Activated naive CD4-positive, alpha-beta T cell treated with anti-CD3 and anti-CD28 coated beads for 36 hours (primary cell): ENCODE results near the gene UBE2D1. TPM values are rescaled to one million over a fixed set of nuclear protein-coding genes. Genes with fewer than 3 reads are reported as not detected.

Source experiments
- CTCF ChIA-PET: fragments of 350-600 bp; sonication (Branson Sonifier 250); formaldehyde crosslinking; loops from one replicate; lab custom pipeline; 2021; ENCODE audit warnings: antibody characterized with exemption; lab: Charles Lee
- DNase-seq: peaks from one replicate; pipeline ENCODE4 v3.0.0-alpha.2; 2020
- H3K27ac Mint-ChIP-seq: one replicate; pipeline ENCODE4 v1.8.0; 2021; ENCODE audit warnings: mild to moderate bottlenecking, mixed read lengths
- H3K27me3 Mint-ChIP-seq: one replicate; pipeline ENCODE4 v1.8.0; 2021; ENCODE audit warnings: low read depth, mixed read lengths
- H3K36me3 Mint-ChIP-seq: one replicate; pipeline ENCODE4 v1.8.0; 2021; ENCODE audit warnings: low read depth, mixed read lengths
- H3K4me1 Mint-ChIP-seq: one replicate; pipeline ENCODE4 v1.8.0; 2021; ENCODE audit warnings: low read depth, mixed read lengths
- H3K4me3 Mint-ChIP-seq: one replicate; pipeline ENCODE4 v1.8.0; 2021; ENCODE audit warnings: mild to moderate bottlenecking, moderate library complexity, mixed read lengths
- H3K9me3 Mint-ChIP-seq: one replicate; pipeline ENCODE4 v1.8.0; 2021; ENCODE audit warnings: mixed read lengths
- intact Hi-C: fragments of 100-400 bp; cut with micrococcal nuclease; formaldehyde crosslinking; loops from one replicate; pipeline ENCODE4 v1.15.1; 2023
- total RNA-seq, 2 experiments: library from RNA; stranded (reverse); gene quantifications; one replicate each; pipeline ENCODE4 v1.2.3, GENCODE V29; 2021

Gene UBE2D1
- total RNA-seq, 2 experiments from 2014 or later: 8.7 to 9.3 TPM

DNA sequence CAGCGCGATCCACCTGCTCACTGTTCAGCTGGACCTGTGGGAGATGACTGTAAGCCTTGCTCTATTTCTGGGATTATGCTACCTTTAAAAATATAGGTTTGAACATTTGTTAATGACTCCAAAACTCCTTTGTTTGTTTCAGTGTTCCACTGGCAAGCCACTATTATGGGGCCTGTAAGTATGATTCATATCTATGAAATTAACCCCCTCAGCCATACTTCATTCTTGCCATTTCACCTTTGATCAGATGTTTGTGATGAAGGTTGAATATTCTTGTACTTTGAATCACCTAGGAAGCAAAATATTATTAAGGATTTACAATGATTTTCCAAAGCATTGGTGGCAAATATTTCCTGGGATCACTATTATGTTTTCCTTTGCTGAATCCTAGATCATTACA, 26.5 kb downstream of the UBE2D1 start:
- DNase-seq: no peak
- Mint-ChIP-seq H3K9me3 (no peaks in the 10 kb centered on the region), H3K4me3 (no peak overlapping the region), H3K36me3 (peaks cover 12% of the 10 kb centered on the region), H3K27me3 (no peaks in the 10 kb centered on the region), H3K4me1 (peaks cover 26% of the 10 kb centered on the region), H3K27ac (no peak overlapping the region)
- intact Hi-C loops: no loop called here
- CTCF ChIA-PET: interaction anchor here (0.5 kb wide), 1 partner anchor 531 kb away, joined by 4 read pairs; no protein-coding TSS in a partner anchor

- Mint-ChIP-seq H3K4me1 (peaks cover 22% of the 10 kb centered on the region), H3K27ac (no peak overlapping the region), H3K27me3 (no peaks in the 10 kb centered on the region), H3K4me3 (no peak overlapping the region), H3K36me3 (peaks cover 12% of the 10 kb centered on the region), H3K9me3 (no peaks in the 10 kb centered on the region)
- intact Hi-C loops: no loop called here
- no peak for DNase-seq
- CTCF ChIA-PET: interaction anchor here (0.5 kb wide), 1 partner anchor 530 kb away, joined by 4 read pairs; no protein-coding TSS in a partner anchor
Observed at GRCh38 chr10:58362027-58362789, 27.4 kb downstream of the UBE2D1 start.

GRCh38 chr10:58367069-58367468, 32.3 kb downstream of the UBE2D1 start:
- Mint-ChIP-seq H3K4me3 (no peak overlapping the region), H3K9me3 (no peaks in the 10 kb centered on the region), H3K4me1 (no peaks in the 10 kb centered on the region), H3K27me3 (no peaks in the 10 kb centered on the region), H3K36me3 (peaks cover 12% of the 10 kb centered on the region), H3K27ac (no peak overlapping the region)
- no peak for DNase-seq
- intact Hi-C loops: no loop called here
- CTCF ChIA-PET: interaction anchor here (1.1 kb wide), 1 partner anchor 68 kb away, joined by 3 read pairs; no protein-coding TSS in a partner anchor

DNA sequence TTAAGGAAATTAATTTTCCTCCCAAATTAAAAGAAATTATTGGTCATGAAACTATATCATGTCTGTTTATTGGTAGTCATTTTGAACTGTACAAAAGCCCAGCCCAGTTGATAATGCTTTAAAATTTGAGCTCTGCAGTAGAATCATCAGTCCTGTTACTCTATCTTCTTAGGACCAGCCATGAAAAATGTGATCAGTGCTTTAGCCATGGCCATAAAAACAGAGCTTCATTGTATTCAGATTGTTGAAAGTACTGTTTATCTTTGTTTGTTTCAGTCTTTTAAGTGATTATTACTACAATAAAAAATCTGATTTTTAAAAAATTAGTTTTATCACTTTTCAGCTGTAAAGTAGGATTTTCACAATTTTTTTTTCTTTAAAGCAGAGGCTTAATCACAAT, 36.7 kb downstream of the UBE2D1 start:
- H3K9me3 Mint-ChIP-seq: no peaks in the 10 kb centered on the region
- no peak overlapping the region for H3K27ac Mint-ChIP-seq
- CTCF ChIA-PET: interaction anchor here (0.7 to 0.9 kb wide), 2 partner anchors 8 to 13 kb away, joined by 3 read pairs; partner anchors contain the start of gene TFAM
- H3K4me3 Mint-ChIP-seq: no peak overlapping the region
- no peaks in the 10 kb centered on the region for H3K27me3 Mint-ChIP-seq
- H3K4me1 Mint-ChIP-seq: no peaks in the 10 kb centered on the region
- intact Hi-C loops: no loop called here
- H3K36me3 Mint-ChIP-seq: peaks cover 2% of the 10 kb centered on the region
- DNase-seq: no peak

DNA sequence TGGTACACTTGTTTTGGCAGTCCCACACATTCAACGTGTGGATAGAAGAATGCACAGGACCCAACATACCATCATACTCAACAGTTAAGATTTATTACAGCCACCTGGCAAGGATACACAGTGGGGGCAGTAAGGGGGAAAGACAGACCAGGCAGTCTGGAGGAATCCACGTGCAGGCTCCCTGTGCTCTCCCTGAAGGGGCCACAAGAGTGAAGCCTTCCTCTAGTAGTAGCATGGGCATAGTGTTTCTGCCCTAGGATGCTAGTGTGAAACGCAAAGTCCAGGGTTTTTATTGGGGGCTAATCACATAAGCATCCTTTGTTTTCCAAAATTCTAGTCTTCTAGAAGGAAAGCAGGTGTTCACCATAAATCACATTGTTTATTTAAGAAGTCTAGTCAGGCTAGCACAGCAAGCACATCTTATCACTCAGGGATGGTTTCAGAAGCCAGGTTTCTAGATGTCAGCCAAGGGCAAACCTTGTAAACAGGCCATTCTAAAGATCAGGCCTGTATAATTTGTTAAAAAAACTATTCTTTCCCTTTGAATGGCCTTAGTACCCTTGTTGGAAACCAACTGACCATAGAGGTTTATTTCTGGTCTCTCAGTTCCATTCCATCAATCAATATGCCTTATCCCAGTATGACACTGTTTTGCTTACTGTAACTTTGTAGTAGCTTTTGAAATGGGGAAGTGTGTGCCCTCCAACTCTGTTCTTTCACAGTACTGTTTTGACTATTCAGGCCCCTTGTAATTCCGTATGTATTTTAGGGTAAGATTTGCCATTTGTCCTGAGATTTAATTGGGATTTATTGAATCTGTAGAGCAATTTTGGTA, 38.0 kb downstream of the UBE2D1 start:
- H3K27ac Mint-ChIP-seq: no peak overlapping the region
- H3K9me3 Mint-ChIP-seq: no peaks in the 10 kb centered on the region
- intact Hi-C loops: loop anchor here (2.0 kb wide), 1 partner anchor 14 kb away; no protein-coding TSS in a partner anchor
- H3K27me3 Mint-ChIP-seq: no peaks in the 10 kb centered on the region
- CTCF ChIA-PET: interaction anchor here (0.8 kb wide), 1 partner anchor 282 kb away, joined by 3 read pairs; no protein-coding TSS in a partner anchor
- H3K4me1 Mint-ChIP-seq: no peaks in the 10 kb centered on the region
- DNase-seq: no peak
- no peak overlapping the region for H3K4me3 Mint-ChIP-seq
- H3K36me3 Mint-ChIP-seq: peaks cover 4% of the 10 kb centered on the region

DNA sequence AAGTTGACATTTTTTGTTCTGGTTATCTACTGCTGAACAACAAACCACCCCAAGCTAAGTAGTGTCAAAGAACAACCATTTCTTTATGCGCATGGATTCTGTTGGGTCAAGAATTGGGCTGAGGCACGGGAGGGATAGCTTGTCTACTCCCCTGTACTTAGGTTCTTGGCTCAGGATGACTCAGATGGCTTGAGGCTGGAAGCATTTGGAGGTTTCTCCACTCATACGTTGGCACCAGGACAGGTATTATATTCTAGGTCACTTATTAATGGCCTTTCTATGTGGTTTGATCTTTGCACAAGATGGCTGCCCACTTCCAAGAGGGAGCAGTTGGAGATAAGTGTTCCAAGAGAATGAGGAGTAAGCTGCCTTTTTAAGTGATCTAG, 38.6 kb downstream of the UBE2D1 start:
- Mint-ChIP-seq H3K4me1 (no peaks in the 10 kb centered on the region), H3K27me3 (no peaks in the 10 kb centered on the region), H3K4me3 (no peak overlapping the region), H3K36me3 (peaks cover 4% of the 10 kb centered on the region), H3K9me3 (no peaks in the 10 kb centered on the region), H3K27ac (no peak overlapping the region)
- DNase-seq: no peak
- intact Hi-C loops: loop anchor here (2.0 kb wide), 1 partner anchor 15 kb away; no protein-coding TSS in a partner anchor
- CTCF ChIA-PET: interaction anchor here (0.8 kb wide), 1 partner anchor 283 kb away, joined by 3 read pairs; no protein-coding TSS in a partner anchor

- Mint-ChIP-seq H3K4me1 (peaks cover 21% of the 10 kb centered on the region), H3K36me3 (peaks cover 13% of the 10 kb centered on the region), H3K27ac (no peak overlapping the region), H3K9me3 (no peaks in the 10 kb centered on the region), H3K27me3 (no peaks in the 10 kb centered on the region), H3K4me3 (no peak overlapping the region)
- no peak for DNase-seq
- CTCF ChIA-PET: no interaction called here
- intact Hi-C loops: no loop called here
Observed at GRCh38 chr10:58382489-58382995, 47.7 kb downstream of the UBE2D1 start.

DNA sequence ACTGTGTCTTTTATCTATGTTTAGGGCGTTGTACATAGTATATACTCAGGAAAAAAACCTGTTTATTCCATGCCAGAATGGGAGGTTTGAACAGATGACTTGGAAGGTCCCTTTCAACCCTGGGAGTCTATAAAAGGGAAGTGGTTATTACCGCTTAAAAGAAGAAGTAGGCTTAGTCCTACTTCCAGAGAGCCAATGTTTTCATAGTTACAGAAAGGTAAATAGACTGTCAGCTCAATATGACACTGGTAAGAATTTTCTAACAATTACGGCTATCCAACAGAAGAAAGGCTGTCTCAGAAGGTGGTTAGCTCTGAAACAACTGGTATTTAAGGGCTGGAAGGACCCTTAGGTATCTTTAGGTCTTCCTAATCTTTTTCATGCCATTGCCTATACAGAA, 49.3 kb downstream of the UBE2D1 start:
- Mint-ChIP-seq H3K4me3 (peak overlapping the region; percentile 100), H3K4me1 (peaks cover 28% of the 10 kb centered on the region), H3K36me3 (peaks cover 15% of the 10 kb centered on the region), H3K27me3 (no peaks in the 10 kb centered on the region), H3K9me3 (no peaks in the 10 kb centered on the region), H3K27ac (no peak overlapping the region)
- no peak for DNase-seq
- intact Hi-C loops: loop anchor here (2.0 kb wide), 1 partner anchor 1523 kb away; the partner anchor contains the start of gene CCDC6
- CTCF ChIA-PET: interaction anchor here (0.7 to 4.4 kb wide), 16 partner anchors 10 to 208 kb away, joined by 3 to 36 read pairs (median 4); partner anchors contain the start of gene CISD1

GRCh38 chr10:58384544-58384998, 49.8 kb downstream of the UBE2D1 start:
- CTCF ChIA-PET: interaction anchor here (0.7 to 4.4 kb wide), 17 partner anchors 9 to 209 kb away, joined by 3 to 36 read pairs (median 4); partner anchors contain the start of genes CISD1 and UBE2D1
- Mint-ChIP-seq H3K27me3 (no peaks in the 10 kb centered on the region), H3K4me1 (peaks cover 31% of the 10 kb centered on the region), H3K9me3 (no peaks in the 10 kb centered on the region), H3K36me3 (peaks cover 17% of the 10 kb centered on the region), H3K4me3 (peak overlapping the region; percentile 100), H3K27ac (peak overlapping the region; percentile 56)
- intact Hi-C loops: loop anchor here (2.0 kb wide), 1 partner anchor 1522 kb away; the partner anchor contains the start of gene CCDC6
- DNase-seq: no peak

- intact Hi-C loops: loop anchor here (1.0 to 2.0 kb wide), 7 partner anchors 51 to 1522 kb away; partner anchors contain the start of genes CCDC6 and CISD1
- peak within 1 kb of the TSS; percentile 97 for H3K27ac Mint-ChIP-seq
- H3K4me3 Mint-ChIP-seq: peak within 1 kb of the TSS; percentile 100
- peak; percentile 98 for DNase-seq
- H3K36me3 Mint-ChIP-seq: peaks cover 22% of the 10 kb centered on the region
- H3K9me3 Mint-ChIP-seq: no peaks in the 10 kb centered on the region
- peaks cover 36% of the 10 kb centered on the region for H3K4me1 Mint-ChIP-seq
- CTCF ChIA-PET: interaction anchor here (0.7 to 4.4 kb wide), 18 partner anchors 9 to 209 kb away, joined by 3 to 36 read pairs (median 4); partner anchors contain the start of genes CISD1 and UBE2D1
- H3K27me3 Mint-ChIP-seq: no peaks in the 10 kb centered on the region
Observed at GRCh38 chr10:58384999-58385783, 50.4 kb downstream of the UBE2D1 start, which contains the start of gene TFAM. Gene TFAM (plus strand): TSS chr10:58385410. CDS start chr10:58385548, 138 bp downstream.

DNA sequence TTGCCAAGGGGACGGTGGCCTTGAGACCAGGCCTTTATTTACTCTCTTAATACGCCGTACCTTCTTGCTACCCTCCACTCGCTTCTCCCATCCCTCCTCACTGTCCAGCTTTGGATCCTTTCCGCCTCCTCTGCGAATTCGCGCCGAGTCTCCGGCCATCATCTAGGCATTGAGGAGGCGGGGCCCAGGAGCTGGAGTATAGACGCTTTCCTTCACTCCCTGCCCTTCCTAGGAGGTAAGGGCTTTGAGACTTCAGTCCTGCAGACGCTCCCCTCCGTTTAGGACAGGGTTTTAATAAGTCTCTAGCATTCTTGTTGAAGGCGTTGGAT, 50.9 kb downstream of the UBE2D1 start:
- H3K27ac Mint-ChIP-seq: peak overlapping the region; percentile 97
- CTCF ChIA-PET: interaction anchor here (1.5 to 4.4 kb wide), 6 partner anchors 20 to 205 kb away, joined by 3 to 36 read pairs (median 8); partner anchors contain the start of gene UBE2D1

More for the DNA sequence above, 50.9 kb downstream of the UBE2D1 start:
- peak overlapping the region; percentile 100 for H3K4me3 Mint-ChIP-seq
- DNase-seq: peak; percentile 28
- intact Hi-C loops: loop anchor here (1.0 to 2.0 kb wide), 7 partner anchors 51 to 1521 kb away; partner anchors contain the start of genes CCDC6 and CISD1
- H3K9me3 Mint-ChIP-seq: no peaks in the 10 kb centered on the region
- H3K36me3 Mint-ChIP-seq: peaks cover 23% of the 10 kb centered on the region
- no peaks in the 10 kb centered on the region for H3K27me3 Mint-ChIP-seq
- peaks cover 37% of the 10 kb centered on the region for H3K4me1 Mint-ChIP-seq
